GM15510 (cell line): ENCODE results near the gene BPI.

ENCODE experiments used
- POLR2A ChIP-seq: IDR thresholded peaks from 3 replicates; pipeline ENCODE4 v1.6.1; 2011; ENCODE audit warnings: borderline replicate concordance; ENCODE audit not compliant: insufficient read length; ENCODE audit errors: extremely low read depth

Gene BPI

DNA sequence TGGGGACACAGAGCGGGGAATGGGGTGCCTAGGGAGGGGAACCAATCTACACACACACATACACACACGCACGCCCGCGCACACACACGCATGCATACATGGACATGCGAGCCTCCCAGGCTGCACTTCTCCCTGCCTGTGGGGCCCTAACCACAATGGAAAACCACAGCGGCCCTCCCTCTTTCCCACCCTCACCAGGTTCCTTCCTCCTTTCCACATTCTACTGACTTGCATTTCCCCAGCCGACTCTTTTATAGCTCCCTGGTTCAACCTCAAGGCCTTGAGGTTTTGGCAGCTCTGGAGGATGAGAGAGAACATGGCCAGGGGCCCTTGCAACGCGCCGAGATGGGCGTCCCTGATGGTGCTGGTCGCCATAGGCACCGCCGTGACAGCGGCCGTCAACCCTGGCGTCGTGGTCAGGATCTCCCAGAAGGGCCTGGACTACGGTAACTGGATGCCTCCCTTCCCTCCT is at the start of gene BPI:
BPI (plus strand) TSS at position 249 of the 472 bp plus-strand sequence; CDS start at position 317, 68 bp downstream.
- TF ChIP-seq POLR2A: no peak

DNA sequence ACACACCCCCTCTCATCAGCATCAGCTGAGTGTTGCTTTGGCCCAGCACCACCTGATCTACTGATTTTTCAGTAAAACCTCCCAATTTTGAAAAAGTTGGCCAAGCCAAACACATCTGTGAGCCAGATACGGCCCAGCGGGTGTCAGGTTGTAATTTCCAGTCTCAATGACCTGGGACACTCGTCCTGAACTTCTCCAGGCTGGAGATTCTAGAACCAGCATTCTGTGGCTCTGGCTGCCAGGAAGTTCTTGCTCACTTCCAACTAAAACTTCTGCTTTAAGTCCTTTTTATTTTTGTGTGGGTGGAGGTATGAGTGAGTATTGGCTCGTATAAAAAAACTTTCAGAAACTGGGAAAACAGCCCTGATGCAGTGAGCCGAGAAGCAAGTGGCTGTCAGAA is 48.6 kb upstream of the BPI start:
- no peak for TF ChIP-seq POLR2A

DNA sequence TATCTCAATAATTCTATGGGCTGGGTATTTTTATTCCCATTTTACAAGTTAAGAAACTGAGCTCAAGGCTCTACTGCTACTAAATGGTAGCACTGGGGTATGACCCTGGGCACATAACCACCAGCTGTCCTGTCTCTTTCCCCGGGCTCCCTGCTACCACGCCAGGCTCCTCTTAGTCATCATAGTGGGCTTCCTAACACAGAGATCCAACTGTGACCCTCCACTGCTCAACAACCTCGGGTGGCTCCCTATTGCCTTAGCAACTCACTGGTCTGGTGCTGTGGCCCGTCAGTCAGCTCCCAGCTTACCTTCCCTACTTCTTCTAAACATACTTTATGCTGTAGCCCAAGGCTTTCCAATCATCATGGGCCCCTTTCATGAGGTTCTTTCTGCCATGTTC is 47.9 kb upstream of the BPI start:
- TF ChIP-seq POLR2A: no peak

DNA sequence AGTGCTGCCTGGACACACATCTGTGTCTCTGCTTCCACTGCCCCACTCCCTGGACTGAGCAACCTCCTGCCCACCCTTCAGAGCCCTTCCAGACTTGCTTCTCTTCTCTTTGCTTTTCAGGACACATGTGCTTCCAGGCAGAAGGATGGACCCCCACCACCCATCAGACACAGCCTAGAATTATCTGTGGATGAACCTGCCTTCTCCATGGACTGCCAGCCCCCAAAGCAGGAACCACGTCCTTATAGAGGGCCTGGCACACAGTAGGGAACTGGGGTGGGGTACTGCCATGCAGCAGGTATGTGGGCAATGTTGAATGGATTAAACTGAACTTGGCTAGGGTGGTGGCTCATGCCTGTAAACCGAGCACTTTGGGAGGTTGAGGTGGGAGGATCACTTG is 47.0 kb upstream of the BPI start:
- TF ChIP-seq POLR2A: no peak

DNA sequence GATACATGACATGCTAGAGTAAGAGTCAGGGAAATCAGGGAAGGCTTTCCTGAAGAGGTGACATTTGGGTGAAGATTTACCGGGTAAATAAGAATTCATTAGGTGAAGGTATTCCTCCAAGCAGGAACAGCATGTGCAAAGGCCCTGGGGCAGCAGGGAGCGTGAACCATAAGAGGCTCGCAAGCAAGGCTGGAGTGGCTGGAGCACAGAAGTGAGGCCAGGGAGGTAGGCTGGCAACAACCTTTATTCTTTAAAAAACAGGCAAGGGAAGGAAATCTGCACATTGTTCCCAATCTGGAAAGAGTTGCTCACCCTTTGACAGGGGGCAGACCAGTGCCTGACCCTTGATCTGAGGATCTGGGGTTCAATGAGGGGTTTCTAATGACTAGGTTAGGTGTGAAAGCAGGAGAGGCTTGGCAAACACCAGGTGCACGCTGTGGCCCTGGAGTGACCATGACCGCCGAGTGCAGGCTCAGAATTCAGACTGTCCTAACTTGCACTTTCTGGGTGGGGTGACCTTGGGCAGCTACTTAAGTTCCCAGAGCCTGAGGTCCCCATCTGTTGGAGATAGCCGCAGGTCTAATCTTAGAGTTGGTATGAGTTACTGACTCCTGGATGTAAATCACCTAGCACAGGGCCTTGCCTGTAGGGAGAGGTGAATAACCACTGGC is 45.3 kb upstream of the BPI start:
- no peak for TF ChIP-seq POLR2A

DNA sequence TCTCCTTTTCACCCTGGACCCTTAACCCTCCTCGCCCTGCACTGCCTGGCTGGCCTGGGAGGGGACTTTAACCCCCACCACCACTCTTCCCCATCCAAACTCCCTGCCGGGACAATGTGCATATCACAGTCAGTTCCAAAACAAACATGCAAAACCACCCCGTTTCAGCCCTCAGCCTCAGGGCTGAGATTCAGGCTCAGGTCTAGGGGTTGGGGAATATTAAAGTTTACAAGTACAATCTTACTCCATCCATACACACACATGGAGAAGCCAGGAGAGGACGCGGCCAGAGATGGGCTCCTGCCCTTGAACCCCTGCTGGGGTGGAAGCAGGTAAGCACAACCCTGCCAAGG is 44.0 kb upstream of the BPI start:
- TF ChIP-seq POLR2A: no peak

DNA sequence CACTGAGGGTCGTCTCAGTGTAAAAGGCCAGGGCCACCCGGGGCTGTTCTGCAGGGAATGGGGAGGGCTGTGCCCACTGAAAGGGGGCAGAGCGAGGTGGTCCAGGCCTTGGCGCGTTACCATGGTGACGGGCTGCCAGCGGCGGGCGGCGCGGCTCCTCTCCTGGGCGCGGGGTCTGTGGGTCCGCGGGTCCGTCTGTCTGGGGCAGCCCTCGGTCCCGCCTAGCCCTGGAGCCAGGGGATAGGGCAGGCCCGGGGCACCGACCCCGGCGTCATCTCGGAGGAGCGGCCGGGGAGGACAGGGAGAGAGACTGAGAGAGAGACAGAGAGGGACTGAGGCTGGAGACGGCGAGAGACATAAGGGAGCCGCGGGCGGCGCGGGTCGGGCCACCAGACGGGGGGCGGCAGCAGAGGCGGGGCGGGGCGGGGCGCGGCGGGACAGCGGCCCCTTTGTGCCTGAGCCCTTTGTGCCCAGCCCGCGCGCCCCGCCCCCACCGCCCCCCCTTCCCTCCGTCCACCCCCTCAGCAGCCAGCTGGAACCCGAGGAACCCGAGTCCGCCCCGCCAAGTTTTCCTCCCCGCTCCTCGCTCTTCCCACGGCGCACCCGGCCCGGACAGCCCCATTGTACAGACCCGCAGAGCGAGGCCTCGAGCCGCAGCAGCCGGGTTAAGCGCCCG is 43.4 kb upstream of the BPI start, which contains the start of gene KIAA1755:
KIAA1755 (minus strand) TSS at position 358 of the 676 bp plus-strand sequence; CDS start at position 123, 235 bp downstream.
- no peak for TF ChIP-seq POLR2A

DNA sequence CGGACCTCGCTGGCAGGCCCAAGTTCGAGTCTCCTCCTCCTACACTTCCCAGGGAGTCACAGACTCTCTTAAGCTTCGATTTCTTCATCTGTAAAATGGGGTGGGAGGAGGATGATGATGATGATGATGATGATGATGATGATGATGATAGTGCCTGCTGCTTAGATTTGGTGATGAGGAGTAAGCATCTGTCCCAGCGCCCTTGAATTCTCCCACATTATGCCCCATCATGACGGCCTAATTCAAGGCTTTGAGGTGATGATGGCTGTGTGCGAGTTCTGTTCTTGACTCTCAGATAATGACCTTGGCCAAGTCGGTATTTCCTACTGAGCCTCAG is 42.9 kb upstream of the BPI start:
- TF ChIP-seq POLR2A: no peak

DNA sequence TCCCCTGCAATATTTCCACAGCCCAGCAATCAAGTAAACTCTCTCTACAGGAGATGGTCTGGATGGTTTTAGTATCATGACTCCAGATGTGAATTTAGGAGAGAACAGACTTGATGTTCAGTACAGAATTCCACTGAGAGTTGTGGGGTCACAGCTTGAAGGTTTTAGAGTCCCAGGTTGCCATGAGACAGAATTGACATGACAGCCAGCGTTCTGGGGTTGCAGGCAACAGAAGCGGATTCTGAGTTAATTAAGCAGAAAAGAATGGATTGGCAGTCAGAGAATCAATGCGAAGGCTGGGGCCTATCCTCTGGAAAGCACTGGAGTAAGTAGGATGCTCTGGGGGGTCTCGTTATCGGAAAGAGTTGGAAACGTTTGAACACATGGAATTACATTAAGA is 41.0 kb upstream of the BPI start:
- no peak for TF ChIP-seq POLR2A

DNA sequence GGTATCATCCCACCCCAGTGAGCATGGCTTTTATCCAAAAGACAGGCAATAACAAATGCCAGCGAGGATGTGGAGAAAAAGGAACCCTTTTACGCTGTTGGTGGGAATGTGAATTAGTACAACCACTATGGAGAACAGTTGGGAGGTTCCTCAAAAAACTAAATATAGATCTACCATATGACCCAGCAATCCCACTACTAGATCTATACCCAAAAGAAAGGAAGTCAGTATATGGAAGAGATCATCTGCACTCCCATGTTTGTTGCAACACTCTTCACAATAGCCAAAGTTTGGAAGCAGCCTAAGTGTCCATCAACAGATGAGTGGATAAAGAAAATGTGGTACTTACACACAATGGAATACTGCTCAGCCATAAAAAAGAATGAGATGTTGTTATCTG is 37.5 kb upstream of the BPI start:
- TF ChIP-seq POLR2A: no peak

DNA sequence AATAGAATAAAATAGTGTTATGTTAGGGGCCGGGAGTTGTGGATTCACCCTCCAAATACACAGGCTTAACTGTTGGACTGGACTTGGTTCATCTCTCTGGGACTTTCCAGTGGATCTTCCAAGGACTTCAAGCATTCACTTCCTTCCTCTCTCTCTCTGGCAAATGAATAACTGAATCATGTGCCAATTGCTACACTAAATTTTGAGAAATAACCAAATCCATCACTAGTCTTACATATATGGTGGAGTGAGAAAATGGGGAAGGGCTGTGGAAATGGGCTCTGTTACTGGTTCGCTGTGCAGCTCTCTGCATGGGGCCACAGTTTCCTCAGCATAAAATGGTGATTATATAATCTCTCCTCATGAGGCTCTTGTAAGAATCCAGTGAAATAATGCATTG is 36.7 kb upstream of the BPI start:
- TF ChIP-seq POLR2A: no peak

DNA sequence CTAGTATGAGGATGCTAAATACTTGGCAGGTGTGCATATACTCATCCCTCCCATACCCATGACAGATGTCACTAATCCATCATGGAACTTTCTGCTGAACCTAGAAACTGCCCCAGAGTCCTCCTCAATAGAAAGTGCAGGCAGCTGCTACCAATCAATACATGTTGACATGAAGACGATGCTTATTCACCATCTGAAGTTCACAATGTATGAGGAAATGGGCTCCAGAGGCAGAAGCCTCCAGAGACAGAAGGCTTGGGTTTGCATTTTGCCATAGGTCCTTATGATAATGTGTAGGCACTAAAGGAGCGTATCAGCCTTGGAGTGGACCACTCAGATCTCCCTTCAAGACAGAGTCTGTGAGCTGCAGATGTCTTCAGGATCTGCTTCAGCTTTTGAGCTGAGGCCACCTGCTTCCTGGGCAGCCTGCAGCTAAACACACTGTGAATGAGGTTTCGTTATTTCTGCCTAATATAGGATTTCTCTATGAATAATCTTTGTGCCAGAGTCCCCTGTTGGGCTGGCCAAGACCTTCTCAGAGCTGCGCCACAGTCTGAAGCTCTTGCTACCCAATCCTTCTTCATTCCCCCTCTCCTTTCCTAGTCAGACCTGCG is 35.9 kb upstream of the BPI start:
- TF ChIP-seq POLR2A: no peak

DNA sequence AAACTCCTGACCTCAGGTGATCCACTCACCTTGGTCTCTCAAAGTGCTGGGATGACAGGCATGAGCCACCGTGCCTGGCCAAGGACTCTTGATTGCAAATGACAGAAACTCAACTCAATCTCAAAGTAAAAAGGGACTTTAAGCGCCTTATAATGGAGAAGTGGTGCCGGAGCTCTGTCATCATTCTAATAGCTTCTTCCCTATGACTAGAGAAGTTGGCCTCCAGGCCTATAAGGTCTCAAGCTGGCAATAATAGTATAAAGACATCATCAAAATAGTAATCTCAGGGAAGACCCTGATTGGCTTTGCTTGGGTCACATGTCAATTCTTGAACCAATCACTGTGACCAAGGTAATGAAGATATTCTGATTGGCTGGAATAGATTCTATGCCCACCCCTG is 34.9 kb upstream of the BPI start:
- no peak for TF ChIP-seq POLR2A

DNA sequence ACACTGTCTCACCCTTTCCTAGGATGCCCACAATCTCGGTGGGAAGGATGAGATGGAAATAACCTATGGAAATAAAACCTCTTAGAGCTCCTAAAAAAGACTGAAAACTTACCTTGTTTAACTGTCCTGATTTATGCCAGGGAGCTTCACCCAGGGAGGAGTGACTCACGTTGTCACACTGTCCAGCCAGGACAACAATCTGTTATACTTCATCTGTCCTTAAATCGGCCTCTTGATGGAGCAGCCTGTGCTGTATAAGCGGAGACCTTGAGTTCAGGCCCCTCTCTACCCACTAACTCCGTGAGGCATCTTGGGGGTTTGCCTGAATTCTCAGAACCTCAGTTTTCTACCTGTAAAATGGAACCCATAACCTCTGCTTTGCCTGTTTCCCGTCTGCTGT is 34.2 kb upstream of the BPI start:
- TF ChIP-seq POLR2A: no peak

DNA sequence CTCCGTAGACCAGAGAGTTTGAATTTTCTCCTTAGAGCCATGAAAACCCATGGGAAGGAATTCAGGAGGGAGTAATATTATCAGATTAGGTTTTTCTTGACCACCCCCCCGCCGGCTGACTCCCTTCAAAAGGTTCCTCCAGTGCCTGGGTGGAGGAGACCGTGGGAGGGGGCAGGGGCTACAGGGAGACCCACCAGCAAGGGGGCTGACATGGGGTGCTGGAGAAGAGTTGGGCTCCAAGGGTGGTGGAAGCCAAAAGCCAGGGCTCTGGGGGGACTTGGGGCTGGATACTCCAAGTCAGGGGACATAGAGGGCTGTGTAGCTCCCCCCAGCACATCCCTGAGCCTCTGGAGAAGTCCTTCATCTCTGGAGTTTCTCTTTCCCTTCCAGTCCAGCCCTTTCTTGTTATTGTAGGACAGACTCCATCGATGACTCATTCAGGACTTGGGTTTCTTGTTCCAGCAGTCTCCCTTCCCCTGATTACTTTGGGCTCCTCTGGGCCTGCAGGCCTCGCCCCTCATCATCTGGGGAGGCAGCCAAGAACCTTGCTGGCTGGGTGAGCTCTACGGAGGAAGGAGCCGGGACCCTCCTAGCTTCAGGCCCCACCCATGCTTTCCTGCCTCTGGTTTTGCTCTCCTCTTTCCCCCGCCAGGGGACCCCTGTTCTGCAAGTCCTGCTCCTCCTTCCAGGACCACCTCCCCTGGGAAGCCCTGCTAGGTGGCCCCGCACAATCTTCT is 32.9 kb upstream of the BPI start:
- no peak for TF ChIP-seq POLR2A
